HG02571 (cell line): ENCODE measurements around the gene PLA2G4F.

Source experiments
- ATAC-seq: cut with Tn5 transposase; IDR thresholded peaks from one replicate; pipeline ENCODE4 v1.9.1; 2021; ENCODE audit warnings: mild to moderate bottlenecking, moderate library complexity; ENCODE audit not compliant: unreplicated experiment

The PLA2G4F gene

DNA sequence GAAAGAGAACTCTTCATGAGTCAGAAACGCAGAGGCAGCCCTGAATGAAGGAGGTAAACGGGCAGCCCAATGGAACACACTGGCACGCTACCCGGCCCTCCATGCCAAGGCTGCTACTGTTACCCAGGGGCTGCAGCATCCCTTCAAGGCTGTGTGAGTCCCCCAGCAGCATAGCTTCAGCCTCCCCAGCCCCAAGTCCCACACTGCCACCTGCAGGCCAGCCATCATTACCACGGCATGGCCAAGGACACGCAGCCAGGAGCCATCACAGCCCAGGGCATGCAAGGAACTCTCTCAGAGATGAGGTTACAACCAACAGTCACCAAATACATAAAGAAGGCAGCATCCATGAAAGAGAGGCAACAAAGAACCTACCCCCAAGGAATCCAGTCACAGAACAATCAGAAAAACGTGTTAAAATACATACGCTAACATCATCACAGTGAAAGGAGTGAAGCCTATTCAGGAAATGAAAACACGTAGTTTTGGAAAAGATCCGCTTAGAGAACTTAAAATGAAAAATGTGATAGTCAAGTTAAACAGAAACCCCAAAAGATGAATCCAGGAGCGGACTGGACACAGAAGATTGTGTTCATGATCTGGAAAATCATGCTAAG is 22.4 kb downstream of the PLA2G4F start:
- no peak for ATAC-seq

DNA sequence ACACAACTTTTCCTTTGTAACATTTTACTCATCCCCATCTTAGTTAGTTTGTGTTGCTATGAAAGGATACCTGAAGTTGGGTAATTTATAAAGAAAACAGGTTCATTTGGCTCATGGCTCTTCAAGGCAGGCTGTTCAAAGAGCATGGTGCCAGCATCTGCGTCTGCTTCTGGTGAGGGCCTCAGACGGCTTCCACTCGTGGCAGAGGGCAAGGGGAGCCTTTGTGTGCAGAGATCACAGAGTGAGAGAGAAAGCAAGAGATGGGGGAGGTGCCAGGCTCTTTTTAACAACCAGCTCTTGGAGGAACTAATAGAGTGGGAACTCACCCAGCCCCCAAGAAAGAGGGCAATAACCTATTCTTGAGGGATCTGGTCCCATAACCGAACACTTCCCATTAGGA is 23.1 kb downstream of the PLA2G4F start:
- ATAC-seq, result no peak

DNA sequence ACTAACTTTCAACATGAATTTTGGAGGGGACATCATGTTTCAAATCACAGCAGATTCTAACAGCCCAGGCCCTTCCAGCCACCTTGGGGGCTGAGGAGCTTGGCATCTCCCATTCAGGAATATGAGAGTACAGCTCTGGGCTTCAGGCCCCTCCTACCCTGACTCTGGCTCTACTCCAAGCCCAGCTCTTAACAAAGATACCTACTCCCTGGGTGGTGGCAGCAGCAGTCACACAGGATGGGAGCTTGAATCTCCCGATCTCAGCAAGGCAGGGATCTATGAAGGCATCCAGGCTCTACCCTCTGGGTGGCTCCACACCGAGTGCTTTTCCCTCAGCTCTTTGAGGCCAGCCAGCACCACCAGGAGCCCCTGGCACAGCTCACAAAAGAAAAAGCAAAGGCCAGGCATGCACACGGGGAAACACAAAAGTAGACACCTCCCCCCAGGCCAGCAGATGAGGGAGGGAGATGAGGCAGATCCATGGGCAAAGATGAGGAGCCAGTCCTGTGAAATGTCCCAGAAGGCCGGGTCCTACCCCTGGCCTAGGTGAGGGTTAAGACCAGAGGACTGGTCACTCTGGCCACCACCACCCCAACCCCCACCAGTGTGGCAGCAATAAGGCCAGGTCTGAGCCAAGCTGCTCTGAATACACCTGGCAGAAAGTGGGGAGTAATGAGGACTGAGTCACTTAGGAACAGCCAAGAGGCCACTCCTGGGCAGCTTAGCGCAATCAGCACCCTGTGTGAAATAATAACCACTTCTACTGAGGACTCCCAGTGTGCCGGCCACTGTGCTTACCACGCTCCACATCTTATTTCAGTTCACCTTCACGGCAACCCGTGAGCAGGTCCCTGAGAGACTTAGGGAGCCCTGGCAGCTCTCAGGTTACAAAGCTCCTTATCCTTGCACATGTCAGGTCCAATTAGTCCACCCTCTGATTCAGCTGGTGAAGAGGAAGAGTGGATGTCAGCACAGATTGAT is 24.3 kb downstream of the PLA2G4F start:
- ATAC-seq, result no peak

DNA sequence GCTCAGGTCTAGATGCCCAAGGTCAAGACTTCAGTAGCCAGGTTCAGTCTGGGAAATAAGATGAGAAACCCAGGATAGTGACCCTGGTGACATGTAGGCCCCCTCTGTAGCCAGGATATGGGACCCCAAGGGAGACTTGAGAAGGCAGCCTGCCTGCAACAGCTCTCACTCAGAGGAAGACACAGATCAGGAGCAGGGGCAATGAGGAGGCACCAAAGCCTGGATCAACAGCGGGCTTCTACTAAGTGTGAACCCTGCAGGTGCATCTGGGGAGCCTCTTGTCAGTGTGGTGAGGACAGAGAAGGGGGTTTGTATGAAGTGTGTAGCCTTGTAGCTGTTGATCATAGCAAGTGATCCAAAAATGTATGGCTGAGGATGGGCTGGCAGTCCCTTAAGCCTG is 25.4 kb downstream of the PLA2G4F start:
- no peak for ATAC-seq

DNA sequence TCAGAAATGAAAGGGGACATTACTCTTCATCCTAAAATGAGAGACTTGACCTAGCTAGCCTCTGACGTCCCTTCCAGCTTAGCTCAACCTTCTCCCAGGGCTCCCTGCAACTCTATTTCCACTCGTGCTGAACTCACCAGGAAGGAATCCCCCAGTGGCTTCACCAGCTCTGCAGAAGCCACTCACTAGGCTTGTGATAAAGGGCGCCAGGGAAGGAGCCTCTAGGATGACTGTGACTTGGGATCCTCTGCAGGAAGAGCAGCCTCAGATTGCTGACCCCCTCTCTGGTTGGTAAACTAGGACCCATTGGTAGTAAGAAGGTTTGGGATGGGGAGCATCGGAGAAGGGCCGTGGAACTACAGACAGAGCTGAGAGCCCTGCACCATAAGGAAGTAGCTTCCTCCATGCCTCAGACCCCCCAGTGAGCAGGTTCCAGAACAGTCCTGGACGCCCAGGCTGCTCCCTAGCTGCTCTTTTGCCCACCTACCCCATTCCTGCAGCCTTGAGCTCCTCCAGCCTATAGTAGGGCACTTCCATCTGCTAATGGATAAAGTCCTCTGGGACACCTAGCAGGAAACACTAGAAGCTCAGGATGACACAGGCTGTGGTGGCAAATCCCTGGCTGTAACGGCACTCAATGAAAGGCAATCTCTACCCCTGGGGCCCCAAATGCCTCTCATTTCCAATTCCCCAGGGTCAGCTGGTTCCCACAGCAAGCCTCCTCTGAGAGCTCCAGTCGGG is 26.0 kb downstream of the PLA2G4F start:
- no peak for ATAC-seq

DNA sequence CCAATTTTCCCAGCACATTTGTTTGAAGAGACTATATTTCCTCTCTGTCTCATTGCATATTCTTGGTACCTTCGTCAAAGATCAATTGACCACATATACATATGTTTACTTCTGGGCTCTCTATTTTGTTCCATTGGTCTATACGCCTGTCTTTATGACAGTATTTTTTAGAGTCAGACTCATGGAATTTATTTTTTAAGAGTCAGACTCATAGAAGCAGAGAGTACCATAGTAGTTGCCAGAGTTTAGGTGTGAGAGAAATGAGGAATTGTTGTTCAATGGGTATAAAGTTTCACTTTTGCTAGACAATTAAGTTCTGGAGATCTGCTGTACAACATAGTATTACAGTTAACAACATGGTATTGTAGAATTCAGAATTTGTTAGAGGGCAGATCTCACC is 27.1 kb downstream of the PLA2G4F start:
- no peak for ATAC-seq

DNA sequence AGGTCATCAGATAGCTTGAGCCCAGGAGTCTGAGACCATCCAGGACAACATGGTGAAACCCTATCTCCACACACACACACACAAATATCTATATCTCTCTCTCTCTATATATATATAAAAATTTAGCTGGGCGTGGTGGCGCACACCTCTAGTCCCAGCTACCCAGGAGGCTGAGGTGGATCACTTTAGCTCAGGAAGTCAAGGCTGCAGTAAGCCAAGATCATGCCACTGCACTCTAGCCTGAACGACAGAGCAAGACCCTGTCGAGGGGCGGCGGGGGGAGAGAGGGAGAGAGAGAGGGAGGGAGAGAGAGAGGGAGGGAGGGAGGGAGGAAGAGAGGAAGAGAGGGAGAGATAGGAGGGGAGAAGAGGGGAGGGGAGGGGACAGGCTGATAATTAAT is 28.0 kb downstream of the PLA2G4F start:
- no peak for ATAC-seq

DNA sequence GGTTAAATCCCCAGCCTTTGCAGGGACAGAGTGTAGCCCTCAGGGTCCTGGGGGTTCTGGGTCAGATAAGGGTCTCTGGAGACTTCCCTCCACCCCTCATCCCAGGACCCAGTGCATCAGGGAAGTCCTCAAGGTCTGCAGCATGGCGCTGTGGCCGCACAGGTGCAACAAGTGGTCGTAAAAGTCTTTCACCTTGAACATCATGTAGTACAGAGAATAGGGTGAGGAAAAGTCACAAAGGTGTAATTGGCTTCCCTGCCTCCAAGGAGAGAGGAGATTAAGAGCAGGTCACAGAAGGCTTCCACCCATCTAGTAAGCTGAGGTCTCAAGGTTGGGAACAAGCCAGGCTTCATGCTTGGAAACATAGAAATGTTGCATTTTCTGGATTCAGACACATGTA is 32.9 kb downstream of the PLA2G4F start:
- ATAC-seq, result no peak

DNA sequence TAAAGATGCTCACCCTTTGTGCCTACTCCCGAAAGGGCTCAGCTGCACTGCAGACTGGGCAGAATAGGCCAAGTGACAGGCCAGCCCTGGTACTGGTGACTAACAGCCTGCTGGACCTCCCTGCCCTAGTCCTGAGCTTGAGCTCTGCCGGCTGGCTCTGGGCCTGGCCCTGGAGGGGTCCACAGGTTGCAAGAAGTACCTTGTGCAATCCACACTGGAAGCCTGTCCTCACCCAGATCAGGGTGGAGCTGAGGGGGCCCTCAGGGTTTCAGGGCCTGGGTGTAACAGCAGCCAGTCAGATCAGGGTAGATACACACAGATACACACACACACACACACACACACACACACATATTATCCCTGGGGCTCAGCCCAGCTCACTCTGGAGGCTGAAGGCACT is 34.8 kb downstream of the PLA2G4F start:
- no peak for ATAC-seq

DNA sequence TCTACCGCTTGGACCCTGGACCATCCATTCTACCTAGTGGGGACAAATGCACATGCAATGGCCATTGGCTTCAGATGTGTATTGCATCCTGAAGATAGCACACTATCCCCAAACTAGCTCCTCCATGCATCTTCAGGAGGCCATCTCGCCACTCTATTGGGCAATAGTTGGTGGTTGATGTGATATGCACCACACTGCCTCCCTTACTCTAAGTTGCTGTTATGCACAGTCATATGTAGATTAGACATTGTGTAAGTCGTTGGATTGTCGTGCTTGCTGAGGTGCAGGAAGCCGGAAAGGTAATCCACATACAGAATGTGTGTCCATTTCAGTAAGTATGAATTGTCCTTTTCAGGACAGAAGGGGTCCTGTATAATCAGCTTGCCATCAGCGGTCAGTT is 35.4 kb downstream of the PLA2G4F start:
- ATAC-seq, result no peak

DNA sequence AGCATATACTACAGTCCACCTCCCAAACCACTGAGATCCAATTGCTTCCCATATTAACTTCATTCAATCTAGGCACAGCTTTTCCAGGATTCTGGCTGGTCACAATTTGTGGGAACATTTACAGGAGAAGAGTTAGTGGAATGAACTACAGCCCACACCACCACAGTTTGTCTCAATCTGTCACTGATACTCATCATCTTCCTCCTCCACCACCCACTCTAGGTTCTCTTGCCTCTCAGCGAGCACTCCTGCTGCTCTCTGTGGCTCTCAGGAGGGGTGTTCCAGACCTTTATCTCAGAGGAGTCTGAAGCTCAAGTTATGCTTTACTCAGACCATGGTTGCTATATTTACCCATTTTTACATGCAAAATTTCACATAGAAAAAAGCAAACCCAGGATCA is 36.2 kb downstream of the PLA2G4F start:
- ATAC-seq, result no peak

DNA sequence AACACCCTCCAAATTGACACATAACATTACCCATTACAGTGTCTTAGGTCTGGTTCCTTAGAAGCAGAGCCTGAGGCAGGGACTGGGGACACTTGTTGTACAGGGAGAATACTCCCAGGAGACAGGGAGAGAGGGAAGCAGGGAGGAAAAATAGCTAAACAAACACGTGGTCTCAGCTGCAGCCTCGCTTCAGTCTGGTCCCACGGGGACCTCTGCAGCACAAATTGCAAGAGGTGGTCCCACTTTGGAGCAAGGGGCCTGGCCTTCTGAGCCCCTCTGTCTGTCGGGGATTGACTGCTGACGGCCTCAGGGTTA is 37.0 kb downstream of the PLA2G4F start:
- ATAC-seq, result no peak

DNA sequence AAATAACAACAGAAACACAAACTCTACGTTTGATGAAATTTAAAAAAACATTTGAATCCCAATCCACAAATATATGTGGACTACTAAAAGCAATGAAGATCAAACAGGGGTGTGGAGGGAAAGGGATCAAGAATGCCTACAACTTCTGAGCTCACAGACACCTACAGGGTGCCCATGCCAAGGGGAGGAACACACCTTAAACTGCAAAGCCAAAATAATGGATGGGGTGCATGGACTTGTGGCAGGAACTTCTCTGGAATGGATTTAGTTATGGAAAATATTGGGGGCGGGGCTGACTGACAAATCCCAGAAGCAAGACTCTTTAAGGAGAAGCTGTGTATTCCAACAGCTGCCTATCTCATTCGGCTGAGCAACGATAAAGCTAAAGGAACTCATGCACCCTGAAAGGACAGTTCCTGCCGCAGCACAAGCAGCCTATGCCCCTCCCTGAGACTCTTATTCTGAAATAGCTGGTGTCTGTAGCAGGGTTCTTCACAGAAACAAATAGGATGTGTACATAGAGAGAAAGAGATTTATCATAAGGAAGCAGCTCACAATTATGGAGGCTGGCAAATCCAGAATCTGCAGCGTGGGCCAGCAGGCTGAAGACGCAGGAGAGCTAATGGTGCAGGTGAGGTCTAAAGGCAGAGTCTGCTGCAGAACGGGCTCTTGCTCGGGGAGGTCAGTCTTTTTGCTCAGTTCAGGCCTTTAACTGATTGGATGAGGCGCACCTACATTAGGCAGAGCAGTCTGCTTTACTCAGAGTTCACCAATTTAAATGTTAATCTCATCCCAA is 37.6 kb downstream of the PLA2G4F start:
- ATAC-seq, result no peak

DNA sequence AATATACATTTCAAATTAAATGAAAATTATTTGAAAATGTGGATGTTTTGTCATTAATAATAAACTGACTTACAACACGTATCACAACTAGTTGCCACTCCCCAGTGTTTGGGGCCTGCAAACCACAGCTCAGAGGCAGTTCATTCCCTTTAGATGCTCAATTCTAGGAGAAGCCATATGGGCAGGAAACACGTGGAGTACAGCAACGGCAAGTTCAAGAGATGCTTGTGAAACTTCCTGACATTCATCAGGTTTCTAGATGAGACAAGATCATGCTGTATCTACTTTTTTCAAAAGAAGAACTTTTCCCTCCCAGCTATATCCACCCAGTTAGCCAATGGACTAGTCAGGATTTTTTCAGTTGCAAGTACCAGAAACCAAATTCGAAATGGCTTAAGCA is 44.5 kb downstream of the PLA2G4F start:
- ATAC-seq, result no peak

DNA sequence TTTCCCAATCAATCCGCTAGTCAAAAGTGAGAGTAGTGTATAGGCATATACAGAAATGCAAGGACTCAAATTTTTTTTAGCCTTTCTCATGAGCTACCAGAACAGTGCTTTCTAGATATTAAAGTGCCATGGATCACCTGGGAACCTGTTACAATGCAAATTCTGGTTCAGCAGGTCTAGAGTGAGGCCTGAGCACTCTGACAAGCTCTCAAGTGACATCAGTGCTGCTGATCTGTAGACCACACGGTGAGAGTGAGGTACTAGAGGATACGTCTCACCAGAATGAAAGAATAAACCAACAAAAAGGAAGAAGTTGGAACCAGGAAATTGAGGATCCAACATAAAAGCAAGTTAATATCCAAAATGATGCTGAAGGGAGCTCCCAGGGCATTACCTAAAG is 46.1 kb downstream of the PLA2G4F start:
- ATAC-seq, result no peak

DNA sequence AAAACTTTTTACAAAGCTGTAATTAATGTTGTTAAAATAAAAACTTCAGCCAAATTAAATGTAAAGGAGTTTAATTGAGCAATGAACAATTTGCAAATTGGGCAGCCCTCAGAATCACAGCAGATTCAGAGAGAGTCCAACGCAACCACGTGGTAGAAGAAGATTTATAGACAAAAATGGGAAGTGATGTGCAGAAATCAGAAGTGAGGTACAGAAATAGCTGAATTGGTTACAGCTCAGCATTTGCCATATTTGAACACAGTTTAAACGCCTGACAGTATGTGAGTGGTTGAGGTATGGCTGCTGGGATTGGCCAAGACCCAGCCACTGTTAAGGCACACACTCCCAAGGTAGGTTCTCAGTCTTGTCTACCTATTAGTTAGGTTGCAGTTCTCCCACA is 47.6 kb downstream of the PLA2G4F start:
- no peak for ATAC-seq

DNA sequence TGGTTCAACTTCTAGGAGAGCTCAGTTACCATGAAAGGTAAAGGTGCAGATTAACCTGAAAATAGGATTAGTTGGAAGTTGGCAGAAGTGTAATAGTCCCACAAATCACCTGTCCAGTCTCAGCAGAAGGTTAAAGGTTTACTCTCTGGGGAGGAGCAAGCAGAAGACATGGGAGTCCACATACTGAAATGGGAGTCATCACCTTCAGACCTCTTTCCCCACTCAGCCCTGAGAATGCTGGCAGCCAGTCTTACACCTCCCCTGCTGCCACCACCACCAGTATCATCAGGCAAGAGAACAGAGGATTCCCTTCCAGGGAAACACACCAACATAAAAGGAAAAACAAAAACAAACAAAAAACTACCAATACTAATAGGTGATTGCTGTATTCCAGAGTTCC is 48.2 kb downstream of the PLA2G4F start:
- ATAC-seq, result no peak

DNA sequence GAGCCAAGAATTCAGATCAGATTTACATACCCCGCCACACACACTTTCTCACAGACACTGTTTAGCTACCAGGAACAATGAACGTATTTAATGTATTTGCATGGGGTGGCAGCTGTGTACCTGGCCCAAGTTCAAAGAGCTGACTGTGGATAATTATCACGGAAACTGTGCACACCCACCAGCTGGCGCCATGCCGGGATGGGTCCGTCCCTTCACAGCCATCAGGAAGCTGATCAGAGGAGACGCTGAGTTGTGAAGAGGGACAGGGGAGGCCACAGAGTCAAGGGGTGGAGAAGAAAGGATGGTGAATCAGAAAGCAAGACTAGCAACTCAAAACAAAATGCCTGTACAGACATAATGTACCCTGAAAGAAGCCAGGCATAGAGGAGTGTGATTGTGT is 49.0 kb downstream of the PLA2G4F start:
- no peak for ATAC-seq

DNA sequence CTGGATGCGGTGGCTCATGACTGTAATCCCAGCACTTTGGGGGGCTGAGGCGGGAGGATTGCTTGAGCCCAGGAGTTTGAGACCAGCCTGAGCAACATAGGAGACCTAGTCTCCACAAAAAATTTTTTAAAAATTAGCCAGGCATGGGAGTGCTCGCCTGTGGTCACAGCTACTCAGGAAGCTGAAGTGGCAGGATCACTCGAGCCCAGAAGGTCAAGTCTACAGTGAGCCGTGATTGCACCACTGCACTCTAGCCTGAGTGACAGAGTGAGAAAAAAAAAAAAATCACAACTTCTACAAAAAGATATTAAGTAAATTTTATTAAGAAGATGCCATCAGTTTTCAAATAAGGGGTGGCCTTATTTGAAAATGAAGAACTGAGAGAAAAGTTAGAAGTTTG is 50.1 kb downstream of the PLA2G4F start:
- ATAC-seq, result no peak

DNA sequence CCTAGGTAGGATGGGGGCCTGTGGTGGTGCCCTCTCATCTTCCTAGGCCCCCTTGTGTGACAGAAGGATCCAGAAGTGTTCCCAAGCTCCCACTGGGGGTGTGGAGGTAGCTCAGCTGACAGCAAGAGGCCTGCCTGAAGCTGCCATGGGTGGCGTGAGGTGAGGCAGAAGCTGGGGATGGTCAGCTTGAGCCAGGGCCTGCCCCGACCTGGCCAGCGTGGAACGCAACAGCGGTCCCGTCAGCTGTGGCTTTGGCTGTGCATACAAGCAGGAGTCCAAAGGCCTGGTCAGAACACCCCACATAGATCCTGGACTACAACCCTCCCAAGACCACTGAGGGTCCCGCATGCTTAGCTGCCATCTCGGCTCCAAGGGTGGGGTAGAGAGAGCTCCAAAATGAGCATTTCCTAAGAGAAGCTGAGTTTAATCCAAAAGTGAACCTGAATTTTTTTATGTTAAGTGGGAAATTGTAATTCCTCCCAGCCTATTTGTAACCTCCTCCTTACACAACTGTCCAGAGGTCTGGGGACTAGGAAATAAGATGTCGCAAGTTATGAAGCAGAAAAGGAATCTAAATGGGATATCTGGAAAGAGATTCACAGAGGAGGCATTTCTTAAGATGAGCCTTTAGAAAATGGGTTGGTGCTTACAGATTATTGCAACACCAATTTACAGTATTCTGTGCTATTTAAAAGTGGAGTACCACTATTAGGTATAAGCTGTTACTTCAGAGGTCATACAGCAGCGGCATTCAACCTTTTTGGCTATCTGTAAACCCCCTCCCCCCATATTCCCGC is 52.1 kb downstream of the PLA2G4F start:
- no peak for ATAC-seq
